BE2C (cell line): ENCODE results near the gene HIPK4.

ENCODE experiments used
- DNase-seq: peaks from one replicate; pipeline ENCODE4 v3.0.0-alpha.2; 2020
- H3K27me3 ChIP-seq: fragments of 250-450 bp; sonication (Bioruptor Pico); 2 replicates; pipeline ENCODE4 v1.5.1; 2020; ENCODE audit warnings: mild to moderate bottlenecking
- H3K36me3 ChIP-seq: fragments of 250-450 bp; sonication (Bioruptor Pico); 2 replicates; pipeline ENCODE4 v1.5.1; 2020; ENCODE audit warnings: mild to moderate bottlenecking
- H3K4me1 ChIP-seq: fragments of 250-450 bp; sonication (Bioruptor Pico); 2 replicates; pipeline ENCODE4 v1.5.1; 2020
- H3K4me3 ChIP-seq: 2 replicates; pipeline ENCODE4 v1.5.1; 2011; ENCODE audit warnings: low read depth, low read length
- H3K9me3 ChIP-seq: fragments of 250-450 bp; sonication (Bioruptor Pico); 2 replicates; pipeline ENCODE4 v1.5.1; 2020
- CTCF ChIP-seq: IDR thresholded peaks from 2 replicates; pipeline ENCODE4 v1.5.1; 2012; ENCODE audit warnings: mild to moderate bottlenecking, low read depth, low read length

Gene HIPK4

DNA sequence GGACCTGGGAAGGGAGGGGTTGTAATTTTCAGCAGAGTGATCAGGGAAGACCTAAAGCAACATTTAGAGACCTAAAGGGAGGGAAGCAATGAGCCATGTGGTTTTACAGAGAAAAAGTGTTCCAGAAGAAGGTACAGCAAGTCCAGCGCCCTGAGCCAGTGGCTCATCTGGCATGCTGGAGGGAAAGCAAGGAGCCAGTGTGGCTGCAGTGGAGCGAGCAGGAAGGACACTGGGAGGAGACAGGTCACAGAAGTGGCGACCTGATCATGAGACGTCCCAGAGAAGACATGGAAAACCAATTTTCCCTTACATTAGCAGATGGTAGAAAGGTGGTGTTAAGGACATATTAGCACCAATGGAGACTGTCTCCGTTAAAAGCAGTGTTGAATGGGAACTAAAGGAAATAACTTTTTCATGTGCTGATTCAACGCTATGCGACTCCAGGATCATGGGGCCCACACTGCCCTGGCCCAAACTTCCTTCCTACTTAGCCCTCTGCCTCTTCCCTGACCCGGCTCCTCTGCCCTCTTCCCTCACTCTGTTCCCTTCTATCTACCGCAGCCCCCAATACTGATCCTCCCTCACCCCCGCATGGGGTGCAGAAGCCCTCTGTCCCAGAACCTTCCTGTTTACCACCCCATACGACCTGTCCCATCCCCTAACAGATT is 47.2 kb downstream of the HIPK4 start:
- DNase-seq, result no peak
- no peaks in the 10 kb centered on the region for H3K9me3 ChIP-seq
- no peak for TF ChIP-seq CTCF
- H3K27me3 ChIP-seq, result no peaks in the 10 kb centered on the region
- H3K36me3 ChIP-seq, result peaks cover 9% of the 10 kb centered on the region
- no peaks in the 10 kb centered on the region for H3K4me1 ChIP-seq
- H3K4me3 ChIP-seq, result no peak overlapping the region

GRCh38 chr19:40341601-40342482 is 48.1 kb downstream of the HIPK4 start:
- Histone ChIP-seq H3K9me3 (no peaks in the 10 kb centered on the region), H3K4me1 (no peaks in the 10 kb centered on the region), H3K36me3 (peaks cover 9% of the 10 kb centered on the region), H3K27me3 (no peaks in the 10 kb centered on the region), H3K4me3 (no peak overlapping the region)
- no peak for DNase-seq
- no peak for TF ChIP-seq CTCF

DNA sequence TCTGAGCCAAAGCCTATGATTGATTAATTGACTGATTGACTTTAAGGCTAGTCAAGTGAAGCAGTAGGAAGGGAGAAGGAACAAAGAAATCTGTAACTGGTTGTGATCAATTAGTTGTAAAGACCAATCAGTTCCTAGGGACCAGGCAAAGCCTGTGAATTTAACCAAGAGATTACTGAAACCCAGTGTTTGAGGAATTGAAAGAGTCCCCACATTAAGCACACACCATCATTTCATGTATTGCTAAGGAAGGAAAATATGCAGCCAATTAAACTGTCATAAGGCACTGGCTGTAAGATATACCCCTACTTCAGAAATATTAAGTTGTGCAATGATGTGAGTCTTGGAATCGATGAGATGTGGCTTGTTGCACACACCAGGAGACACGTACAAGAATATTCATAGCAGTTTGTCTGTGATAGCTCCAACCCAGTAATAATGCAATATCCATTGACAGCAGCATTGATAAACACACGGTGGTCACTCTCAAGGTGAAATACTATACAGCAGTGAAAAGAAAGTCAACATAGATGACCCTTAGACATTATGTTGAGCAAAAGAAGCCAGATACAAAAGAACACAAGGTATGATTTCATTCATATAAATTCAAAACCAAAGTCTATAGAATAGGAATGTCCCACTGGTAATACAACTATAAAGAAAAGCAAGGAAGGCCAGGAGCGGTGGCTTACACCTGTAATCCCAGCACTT is 50.8 kb downstream of the HIPK4 start:
- no peak for DNase-seq
- no peak for TF ChIP-seq CTCF
- Histone ChIP-seq H3K27me3 (no peaks in the 10 kb centered on the region), H3K4me3 (no peak overlapping the region), H3K9me3 (no peaks in the 10 kb centered on the region), H3K4me1 (no peaks in the 10 kb centered on the region), H3K36me3 (peaks cover 17% of the 10 kb centered on the region)

GRCh38 chr19:40337594-40337993 is 52.4 kb downstream of the HIPK4 start:
- DNase-seq, result no peak
- Histone ChIP-seq H3K36me3 (peaks cover 24% of the 10 kb centered on the region), H3K9me3 (no peaks in the 10 kb centered on the region), H3K4me3 (no peak overlapping the region), H3K4me1 (no peaks in the 10 kb centered on the region), H3K27me3 (no peaks in the 10 kb centered on the region)
- no peak for TF ChIP-seq CTCF

- Histone ChIP-seq H3K27me3 (no peaks in the 10 kb centered on the region), H3K36me3 (peaks cover 29% of the 10 kb centered on the region), H3K9me3 (no peaks in the 10 kb centered on the region), H3K4me3 (no peak overlapping the region), H3K4me1 (no peaks in the 10 kb centered on the region)
- TF ChIP-seq CTCF, result no peak
- DNase-seq, result no peak
These were observed 52.9 kb downstream of the HIPK4 start for GRCh38 chr19:40337107-40337506.
